ENCODE data around the gene C5orf15. TPM values are rescaled to one million over a fixed set of nuclear protein-coding genes. Genes with fewer than 3 reads are reported as not detected.

Gene C5orf15
- total and polyA plus RNA-seq, 9 of the 15 experiments (the other 6 are each of a cell fraction or from before 2014, with no cell fraction given), result 23.3 to 50.7 (median 35.5) TPM

GRCh38 chr5:133963493-133964128 is 4.8 kb downstream of the C5orf15 start (continued):
- TF ChIP-seq ZNF507 (tag; conservative IDR thresholded peaks at IDR 0.05) (peak; percentile 99), NCOR1 (IDR thresholded peaks at IDR 0.05) (peak; percentile 2; the same call in 1 of the 2 replicates), RBM25 (IDR thresholded peaks at IDR 0.05; ENCODE audit: low read depth, low read length, severe bottlenecking) (peak; percentile 61), ZNF316 (IDR thresholded peaks at IDR 0.05) (peak; percentile 61), BCOR (IDR thresholded peaks at IDR 0.05) (no peak), MCM2 (IDR thresholded peaks at IDR 0.05; ENCODE audit: low read depth) (no peak)

- POLR2A ChIA-PET, result interaction anchor here (1.1 to 2.1 kb wide), 3 partner anchors 9 to 25 kb away, joined by 3 to 13 read pairs (median 10); no protein-coding TSS in a partner anchor
- in situ Hi-C loops (cut with MboI) (no loop called here), intact Hi-C loops (cut with micrococcal nuclease) (no loop called here)
- H3K27me3 ChIP-seq (ENCODE audit: control insufficient read depth in 2 of 2, insufficient read depth in 2 of 2, low read length in 2 of 2), result no peaks in the 10 kb centered on the region
- peak; percentile 51 for ATAC-seq
- peaks cover 0 to 17% of the 10 kb centered on the region in 2 experiments; a peak in 3 of 5 replicates for H3K4me1 ChIP-seq (replicated peaks in 1 of 2; ENCODE audit: control insufficient read depth in 2 of 2, insufficient read depth in 2 of 2, low read length in 2 of 2)
- 33% methylated on average over 2 of the region's 2 CpGs for WGBS (ENCODE audit: insufficient coverage, low coverage, missing lambda C conversion rate)
- peak in 2 of 4 experiments; percentile 43 to 66 for DNase-seq (ENCODE audit: extremely low read depth in 1 of 4, low spot score in 3 of 4)
- peak overlapping the region; percentile 3; the same call in 1 of the 2 replicates for H3K4me2 ChIP-seq (ENCODE audit: insufficient read depth, low read length)
- H2AFZ ChIP-seq (ENCODE audit: low read depth, low read length), result no peak overlapping the region
- FAIRE-seq, result peak; percentile 48
- H3K36me3 ChIP-seq (ENCODE audit: control insufficient read depth, insufficient read depth, low read length), result peaks cover 32% of the 10 kb centered on the region; the same call in 2 of the 3 replicates
- no peaks in the 10 kb centered on the region for H3K9me3 ChIP-seq (replicated peaks; ENCODE audit: control insufficient read depth, insufficient read depth, low read depth, low read length)
- H3K79me2 ChIP-seq (ENCODE audit: control insufficient read depth, insufficient read depth, low read length), result peaks cover 77% of the 10 kb centered on the region
- no peak overlapping the region for H3K9ac ChIP-seq (ENCODE audit: insufficient read depth in 1 of 2, low read depth in 2 of 2, low read length in 2 of 2)
- no peaks in the 10 kb centered on the region for H4K20me1 ChIP-seq (replicated peaks; ENCODE audit: control insufficient read depth, insufficient read depth, low read length)
- H3K9me1 ChIP-seq (ENCODE audit: control insufficient read depth, insufficient read depth, low read length), result no peaks in the 10 kb centered on the region
- CTCF ChIA-PET (ENCODE audit: low intra/inter-chr PET ratio), result interaction anchor here (0.6 kb wide), 1 partner anchor 325 kb away, joined by 3 read pairs; no protein-coding TSS in a partner anchor
- no peak overlapping the region for H3K4me3 ChIP-seq
- H3K27ac ChIP-seq (ENCODE audit: extremely low read depth, low read depth, low read length), result peak overlapping the region; percentile 66; the same call in 2 of the 3 replicates
- BruUV-seq (replicated peaks), result no TSS peak
- TF ChIP-seq CREB1 (IDR thresholded peaks at IDR 0.05), result no peak
- no peak for TF ChIP-seq CREB1 (CRISPR knock-in tag; IDR thresholded peaks at IDR 0.05)
- no peak for TF ChIP-seq CBX3 (IDR thresholded peaks at IDR 0.05; ENCODE audit: borderline replicate concordance in 1 of 2, low read length in 2 of 2)
- no peak for TF ChIP-seq RBM34 (IDR thresholded peaks at IDR 0.05; ENCODE audit: borderline replicate concordance, insufficient read depth, low read length)
- TF ChIP-seq KDM1A (IDR thresholded peaks at IDR 0.05), result peak; percentile 32 to 43; a peak in 3 of 4 replicates
- no peak for TF ChIP-seq E2F6 (IDR thresholded peaks at IDR 0.05; ENCODE audit: borderline replicate concordance in 1 of 2, extremely low read depth in 1 of 2, insufficient read depth in 1 of 2, insufficient read length in 1 of 2, low read depth in 1 of 2, low read length in 1 of 2, poor library complexity in 1 of 2, severe bottlenecking in 1 of 2)
- no peak for TF ChIP-seq FOXJ3 (CRISPR knock-in tag; IDR thresholded peaks at IDR 0.05)
- no peak for TF ChIP-seq NFYB (IDR thresholded peaks at IDR 0.05; ENCODE audit: extremely low read depth, insufficient read length)
- TF ChIP-seq ZNF280A (IDR thresholded peaks at IDR 0.05; ENCODE audit: low read depth, partially characterized antibody), result no peak
- no peak for TF ChIP-seq MTA2 (IDR thresholded peaks at IDR 0.05; ENCODE audit: low read depth)
- no peak for TF ChIP-seq CBFB (CRISPR knock-in tag; IDR thresholded peaks at IDR 0.05)
- no peak for TF ChIP-seq ZNF57 (CRISPR knock-in tag; IDR thresholded peaks at IDR 0.05)
- peak in 1 of 2 experiments; percentile 19 for TF ChIP-seq NCOA2 (IDR thresholded peaks at IDR 0.05; ENCODE audit: partially characterized antibody in 2 of 2)
Measured at GRCh38 chr5:133962801-133963476, 5.5 kb downstream of the C5orf15 start.

Data from K562 (cell line).